SK-N-MC (cell line): Measurements from ENCODE around the gene FNDC3B.

ENCODE experiments used
- DNase-seq: peaks from one replicate; pipeline ENCODE4 v3.0.0-alpha.2; 2011; ENCODE audit warnings: low read depth, low spot score
- H3K27ac ChIP-seq: fragments of 200-600 bp; sonication (generic); 2 replicates; pipeline ENCODE4 v1.5.1; 2016; ENCODE audit warnings: mixed run types
- H3K36me3 ChIP-seq: fragments of 200-600 bp; sonication (generic); 2 replicates; pipeline ENCODE4 v1.6.1; 2017; ENCODE audit warnings: antibody characterized with exemption, low read length, mixed read lengths; ENCODE audit not compliant: insufficient read depth
- H3K4me3 ChIP-seq: fragments of 200-600 bp; sonication (generic); 2 replicates; pipeline ENCODE4 v1.5.1; 2016
- H3K9ac ChIP-seq: fragments of 200-600 bp; sonication (generic); 2 replicates; pipeline ENCODE4 v1.8.0; 2017; ENCODE audit warnings: mixed run types, mixed read lengths; ENCODE audit not compliant: insufficient read length
- H3K9me3 ChIP-seq: fragments of 200-600 bp; sonication (generic); 2 replicates; pipeline ENCODE4 v1.6.1; 2017; ENCODE audit warnings: low read depth, mild to moderate bottlenecking, antibody characterized with exemption, low read length, moderate library complexity, mixed read lengths
- EZH2 ChIP-seq: fragments of 200-600 bp; sonication (generic); IDR thresholded peaks from one replicate; pipeline ENCODE4 v1.6.1; 2017; ENCODE audit warnings: antibody characterized with exemption
- FOXP2 ChIP-seq: optimal IDR thresholded peaks from 2 replicates; pipeline ENCODE3; 2011; ENCODE audit warnings: mild to moderate bottlenecking, moderate library complexity; ENCODE audit not compliant: insufficient read depth; ENCODE audit errors: extremely low read length, control extremely low read depth
- POLR2AphosphoS5 ChIP-seq: IDR thresholded peaks from 2 replicates; pipeline ENCODE4 v1.6.1; 2012; ENCODE audit warnings: mild to moderate bottlenecking, low read depth, low read length, borderline replicate concordance

The FNDC3B gene

DNA sequence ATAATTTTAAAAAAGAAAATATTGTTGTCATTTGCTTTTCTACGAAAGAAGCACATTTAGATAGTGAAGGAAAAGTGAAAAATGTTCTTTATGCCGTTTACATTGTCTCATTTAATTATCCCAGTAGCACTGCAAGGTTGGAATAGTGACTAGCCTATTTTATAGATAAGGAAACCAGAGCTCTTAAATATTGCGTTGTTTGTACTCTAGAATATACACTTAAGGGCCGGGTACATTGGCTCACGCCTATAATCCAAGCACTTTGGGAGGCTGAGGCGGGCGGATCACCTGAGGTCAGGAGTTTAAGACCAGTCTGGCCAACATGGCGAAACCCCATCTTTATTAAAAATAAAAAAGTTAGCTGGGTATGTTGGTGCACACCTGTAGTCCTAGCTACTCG, 127.5 kb downstream of the FNDC3B start:
- no peaks in the 10 kb centered on the region for H3K36me3 ChIP-seq
- no peak overlapping the region for H3K9ac ChIP-seq
- TF ChIP-seq POLR2AphosphoS5, result no peak
- TF ChIP-seq FOXP2, result no peak
- no peak for TF ChIP-seq EZH2
- DNase-seq, result no peak
- no peak overlapping the region for H3K27ac ChIP-seq
- H3K9me3 ChIP-seq, result no peaks in the 10 kb centered on the region
- no peak overlapping the region for H3K4me3 ChIP-seq

DNA sequence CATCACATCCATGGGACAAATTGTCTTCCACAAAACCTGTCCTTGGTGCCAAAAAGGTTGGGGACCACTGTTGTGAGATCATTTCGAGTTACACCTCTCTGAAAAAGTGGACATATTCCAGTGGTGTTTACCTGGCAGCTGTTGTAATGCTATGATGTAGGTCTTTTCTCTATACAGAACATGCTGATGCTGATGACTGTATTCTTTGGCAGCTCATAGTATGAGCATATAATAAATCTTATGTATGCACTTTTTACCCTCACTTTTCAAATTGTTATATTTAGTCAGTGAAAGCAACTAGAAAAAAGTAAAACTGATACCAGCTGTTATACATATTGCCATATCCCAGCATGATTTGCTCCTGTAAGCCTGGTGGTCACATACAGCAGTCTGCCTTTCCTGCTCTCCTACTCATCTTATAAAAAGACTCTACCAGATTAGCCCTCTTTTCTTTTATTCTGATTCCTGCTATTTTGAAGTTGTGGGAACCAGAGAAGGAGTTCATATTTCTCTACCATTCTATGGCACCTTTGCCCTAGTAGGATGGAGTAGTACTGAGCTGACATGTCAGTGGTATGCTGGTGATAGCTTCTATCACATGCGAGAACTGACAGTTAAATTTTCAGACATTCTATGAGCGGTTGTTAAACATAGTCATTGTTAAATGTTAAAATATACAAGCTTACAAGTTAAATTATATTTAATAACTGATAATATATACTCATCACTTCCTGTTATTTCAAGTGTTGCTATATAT, 128.7 kb downstream of the FNDC3B start:
- peak overlapping the region; percentile 22; the same call in 1 of the 2 replicates for H3K27ac ChIP-seq
- no peak overlapping the region for H3K9ac ChIP-seq
- no peak overlapping the region for H3K4me3 ChIP-seq
- H3K36me3 ChIP-seq, result no peaks in the 10 kb centered on the region
- no peak for TF ChIP-seq EZH2
- no peak for TF ChIP-seq FOXP2
- TF ChIP-seq POLR2AphosphoS5, result no peak
- H3K9me3 ChIP-seq, result no peaks in the 10 kb centered on the region
- DNase-seq, result no peak

DNA sequence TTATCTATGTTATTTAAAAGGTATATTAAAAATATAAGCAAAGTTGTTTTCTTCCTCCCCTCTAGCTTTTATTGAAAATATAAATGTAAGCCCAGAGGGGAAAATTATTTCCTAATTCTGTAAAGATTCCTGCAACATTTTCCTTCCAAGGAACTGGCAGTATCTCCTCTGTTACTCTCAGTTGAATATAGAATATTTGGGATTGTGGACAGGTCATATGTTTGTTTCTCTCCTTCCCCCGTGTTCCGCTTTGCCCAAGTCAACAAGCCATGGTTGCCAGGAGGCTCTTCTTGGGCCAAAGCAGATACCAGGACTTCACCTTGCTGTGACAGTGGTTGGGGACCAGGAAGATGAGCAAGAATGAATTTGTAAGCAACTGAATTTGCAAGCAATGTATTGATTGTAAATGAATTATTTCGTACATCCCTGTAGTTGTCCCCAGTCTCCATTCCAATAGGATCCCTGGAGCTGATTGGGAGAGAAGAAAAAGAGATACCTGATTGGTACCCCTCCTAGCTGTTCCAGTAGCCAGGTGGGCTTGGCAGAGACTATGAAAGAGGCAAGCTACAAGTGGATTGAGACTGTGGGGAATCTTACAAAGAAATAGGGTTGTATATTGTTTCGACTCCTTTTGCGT, 130.8 kb downstream of the FNDC3B start:
- no peak for TF ChIP-seq FOXP2
- no peak for TF ChIP-seq EZH2
- no peak for TF ChIP-seq POLR2AphosphoS5
- Histone ChIP-seq H3K4me3 (no peak overlapping the region), H3K27ac (no peak overlapping the region), H3K9ac (no peak overlapping the region), H3K9me3 (no peaks in the 10 kb centered on the region), H3K36me3 (no peaks in the 10 kb centered on the region)
- no peak for DNase-seq

DNA sequence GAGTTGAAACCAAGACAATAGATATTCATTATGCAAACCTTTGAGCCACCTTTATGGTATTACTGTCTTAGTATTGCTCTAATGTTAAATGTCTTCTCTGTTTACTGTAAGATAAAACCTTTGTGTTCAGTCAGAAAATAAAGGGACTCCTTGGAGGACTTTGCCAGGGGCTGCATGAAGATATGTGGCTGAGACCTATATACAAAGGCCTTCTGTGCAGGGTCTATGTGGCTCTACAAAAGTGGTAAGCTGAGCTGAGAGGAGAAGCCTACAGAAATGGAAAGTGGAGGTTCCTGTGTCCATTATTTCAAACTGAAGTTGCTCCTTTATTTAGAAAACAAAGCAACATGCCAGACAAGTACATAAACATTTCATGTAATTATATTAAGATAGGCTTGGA, 131.5 kb downstream of the FNDC3B start:
- Histone ChIP-seq H3K36me3 (no peaks in the 10 kb centered on the region), H3K4me3 (no peak overlapping the region), H3K9me3 (no peaks in the 10 kb centered on the region), H3K27ac (no peak overlapping the region), H3K9ac (no peak overlapping the region)
- no peak for DNase-seq
- TF ChIP-seq POLR2AphosphoS5 (no peak), FOXP2 (no peak), EZH2 (no peak)

DNA sequence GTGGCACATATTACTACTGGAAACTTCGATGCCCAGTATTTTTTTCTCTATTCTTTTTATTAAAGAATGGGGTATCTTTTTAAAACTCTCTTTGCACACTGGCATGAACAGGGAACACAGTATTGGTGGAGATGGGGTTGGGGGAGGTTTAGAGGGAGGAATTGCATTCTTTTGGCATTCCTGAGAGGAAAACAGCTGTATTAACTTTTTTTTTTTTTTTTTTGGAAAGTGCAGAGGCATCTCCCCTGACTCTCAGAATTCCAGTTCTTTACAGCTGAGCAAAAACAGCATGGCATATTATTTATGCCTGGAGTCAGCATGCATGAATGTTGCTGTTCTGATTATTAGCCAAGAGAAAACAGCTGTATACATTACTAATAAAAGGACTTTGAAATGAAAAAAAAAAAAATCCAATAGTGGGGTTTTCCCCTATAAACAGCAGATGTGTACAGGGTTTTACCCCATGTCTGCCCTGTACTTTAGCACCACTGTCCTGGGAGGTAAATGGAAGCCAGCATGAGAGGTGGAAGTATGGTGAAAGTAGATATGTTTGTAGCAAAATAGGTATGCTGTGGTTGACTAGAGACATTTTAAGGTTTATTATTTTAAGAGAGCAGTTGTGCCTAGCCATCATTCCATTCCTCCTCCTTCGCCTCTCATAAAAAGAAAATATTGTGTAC, 132.2 kb downstream of the FNDC3B start:
- Histone ChIP-seq H3K9ac (no peak overlapping the region), H3K27ac (no peak overlapping the region), H3K4me3 (no peak overlapping the region), H3K36me3 (no peaks in the 10 kb centered on the region), H3K9me3 (no peaks in the 10 kb centered on the region)
- TF ChIP-seq FOXP2 (peak; percentile 45), EZH2 (no peak), POLR2AphosphoS5 (no peak)
- DNase-seq, result no peak

DNA sequence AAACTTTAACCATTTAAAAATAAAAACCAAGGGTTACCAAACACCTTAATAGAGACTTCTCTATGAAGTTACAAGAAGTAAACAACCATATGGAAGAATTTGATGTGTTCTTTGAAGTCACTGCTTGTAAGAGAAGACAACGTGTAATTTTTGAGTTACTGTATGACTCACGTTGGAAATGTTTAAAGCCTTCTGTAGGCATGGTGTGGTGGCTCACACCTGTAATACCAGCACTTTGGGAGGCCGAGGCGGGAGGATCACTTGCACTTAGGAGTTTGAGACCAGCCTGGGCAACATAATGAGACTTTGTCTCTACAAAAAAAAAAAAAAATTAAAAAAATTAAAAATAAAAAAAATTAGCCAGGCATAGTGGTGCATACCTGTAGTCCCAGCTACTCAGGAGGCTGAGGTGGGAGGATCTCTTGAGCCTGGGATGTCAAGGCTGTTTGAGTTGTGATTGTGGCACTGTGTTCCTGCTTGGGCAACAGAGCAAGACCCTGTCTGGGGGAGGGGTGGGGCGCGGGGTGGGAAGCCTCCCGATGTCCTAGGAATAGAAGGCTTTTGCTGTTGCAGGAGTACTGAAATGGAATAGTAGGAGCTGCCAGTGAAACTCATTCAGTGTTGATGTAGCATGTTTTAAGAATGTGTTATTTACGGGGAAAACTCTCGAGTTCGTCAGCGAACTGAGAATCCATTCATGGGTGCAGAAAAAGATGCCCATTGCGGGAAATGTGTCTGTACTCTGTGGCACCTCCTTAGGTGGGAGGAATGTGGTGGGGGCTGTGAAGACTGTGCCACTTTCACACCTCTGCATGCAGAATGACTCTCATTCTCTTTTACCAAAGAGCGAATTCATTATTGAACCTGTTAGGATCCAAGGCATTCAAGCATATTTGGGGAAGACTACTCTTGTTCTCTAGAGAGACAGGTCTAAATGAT, 134.2 kb downstream of the FNDC3B start:
- Histone ChIP-seq H3K9ac (no peak overlapping the region), H3K9me3 (no peaks in the 10 kb centered on the region), H3K36me3 (no peaks in the 10 kb centered on the region), H3K4me3 (no peak overlapping the region), H3K27ac (no peak overlapping the region)
- TF ChIP-seq EZH2, result no peak
- no peak for TF ChIP-seq FOXP2
- no peak for TF ChIP-seq POLR2AphosphoS5
- DNase-seq, result no peak

DNA sequence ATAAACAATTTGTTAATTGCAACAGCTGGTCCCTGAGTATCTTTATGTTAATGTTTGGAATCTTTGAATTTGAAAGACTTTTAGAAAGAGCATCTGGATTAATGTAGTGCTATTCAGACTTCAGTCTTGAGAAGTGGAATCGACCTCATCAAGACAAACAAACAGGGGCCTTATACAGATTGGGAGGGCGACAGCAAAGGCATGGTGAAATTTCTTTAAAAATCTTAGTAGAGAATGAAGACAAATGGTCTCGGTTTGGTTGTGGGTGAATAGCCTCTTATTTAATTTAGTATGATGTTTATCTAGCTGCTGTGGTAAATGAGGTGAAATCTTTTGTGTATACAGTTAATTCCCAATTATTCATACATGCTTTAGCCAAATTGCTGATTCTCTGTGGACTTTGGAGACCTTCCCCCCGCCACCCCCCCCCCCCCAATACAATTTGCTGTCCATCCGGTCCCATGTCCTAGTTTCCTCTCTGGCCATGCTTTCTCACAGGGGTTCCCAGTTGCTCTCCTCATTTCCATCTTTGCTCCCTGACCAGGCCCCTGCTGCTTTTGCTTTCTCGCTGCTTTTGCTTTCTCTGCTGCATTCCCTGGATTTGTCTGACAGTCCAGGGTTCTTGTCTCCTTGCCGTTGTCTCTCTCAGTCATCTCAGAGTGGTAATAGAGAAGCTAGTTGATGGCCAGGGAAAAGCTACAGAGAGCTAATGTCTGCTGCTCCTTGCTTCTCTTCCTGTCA, 135.3 kb downstream of the FNDC3B start:
- TF ChIP-seq POLR2AphosphoS5 (no peak), EZH2 (no peak), FOXP2 (no peak)
- no peak for DNase-seq
- Histone ChIP-seq H3K27ac (no peak overlapping the region), H3K9me3 (no peaks in the 10 kb centered on the region), H3K9ac (no peak overlapping the region), H3K36me3 (no peaks in the 10 kb centered on the region), H3K4me3 (no peak overlapping the region)
